Left lung (tissue), 10 donors: ENCODE data around the gene KIF26B. TPM values are rescaled to one million over a fixed set of nuclear protein-coding genes. Genes with fewer than 3 reads are reported as not detected.
"Not testable (repeated sequence)": the region's sequence is repeated elsewhere in the genome, so short reads cannot be mapped to it uniquely, and the experiment has no call there.

Experiments used
- ATAC-seq: fragments of 200-7000 bp; cut with Tn5 transposase; one replicate; pipeline ENCODE4 v1.9.1; 2020; ENCODE audit warnings: moderate library complexity
- DNase-seq, 4 donors: peaks; one replicate each; pipeline ENCODE4 v3.0.0-alpha.2; 2013 to 2020
- H3K27ac ChIP-seq, 2 donors: fragments of 200-600 bp; sonication (generic) in 1 of 2; one replicate each; pipeline versions ENCODE4 v1.5.0 to v1.8.0; 2020 to 2021
- H3K27me3 ChIP-seq, 2 donors: fragments of 200-600 bp; sonication (generic) in 1 of 2; one replicate each; pipeline versions ENCODE4 v1.5.0 to v1.8.0; 2020 to 2021
- H3K36me3 ChIP-seq, 2 donors: fragments of 200-600 bp; sonication (generic) in 1 of 2; one replicate each; pipeline versions ENCODE4 v1.5.0 to v1.8.0; 2020 to 2021
- H3K4me1 ChIP-seq, 2 donors: fragments of 200-600 bp; one replicate each; pipeline ENCODE4 v1.8.0; 2021
- H3K4me3 ChIP-seq, 2 donors: fragments of 200-600 bp; sonication (generic) in 1 of 2; one replicate each; pipeline versions ENCODE4 v1.5.0 to v1.8.0; 2020 to 2021; ENCODE audit warnings: mild to moderate bottlenecking in 1 of 2
- H3K9me3 ChIP-seq, 2 donors: fragments of 200-600 bp; sonication (generic) in 1 of 2; one replicate each; pipeline versions ENCODE4 v1.5.0 to v1.8.0; 2020 to 2021
- intact Hi-C, 2 donors: fragments of 100-400 bp; cut with DNase I; formaldehyde crosslinking; loops; one replicate each; pipeline versions ENCODE4 v1.11.2 to v1.14.2; 2022
- polyA plus RNA-seq, 6 donors: library from polyadenylated mRNA; unstranded; fragments of 120-200 nt; gene quantifications; one replicate each; pipeline ENCODE4 v1.2.1, GENCODE V29; 2013; ENCODE audit not compliant: insufficient read length in 6 of 6
- total RNA-seq, 2 donors: library from RNA; stranded (reverse); fragmentation: NEBNext Ultra II Directional; extraction: Animal tissue kit (Norgen Biotek cat#: 25700); gene quantifications; one replicate each; pipeline ENCODE4 v1.2.1, GENCODE V29; 2021
- TF ChIP-seq, protein P1 (sequence below), 2 donors: fragments of 200-600 bp; sonication (generic) in 1 of 2; IDR thresholded peaks; one replicate each; pipeline versions ENCODE4 v1.5.0 to v1.8.0; 2021; ENCODE audit warnings: antibody characterized with exemption in 2 of 2
- donor health status: DM: no; HTN: yes; CAD: no.
- donor health status: DM: no; HTN: no; CAD: no.

The KIF26B gene
- total and polyA plus RNA-seq, 8 donors, result 3.9 to 28.3 (median 6.5) TPM

- TF ChIP-seq, protein P1, sequence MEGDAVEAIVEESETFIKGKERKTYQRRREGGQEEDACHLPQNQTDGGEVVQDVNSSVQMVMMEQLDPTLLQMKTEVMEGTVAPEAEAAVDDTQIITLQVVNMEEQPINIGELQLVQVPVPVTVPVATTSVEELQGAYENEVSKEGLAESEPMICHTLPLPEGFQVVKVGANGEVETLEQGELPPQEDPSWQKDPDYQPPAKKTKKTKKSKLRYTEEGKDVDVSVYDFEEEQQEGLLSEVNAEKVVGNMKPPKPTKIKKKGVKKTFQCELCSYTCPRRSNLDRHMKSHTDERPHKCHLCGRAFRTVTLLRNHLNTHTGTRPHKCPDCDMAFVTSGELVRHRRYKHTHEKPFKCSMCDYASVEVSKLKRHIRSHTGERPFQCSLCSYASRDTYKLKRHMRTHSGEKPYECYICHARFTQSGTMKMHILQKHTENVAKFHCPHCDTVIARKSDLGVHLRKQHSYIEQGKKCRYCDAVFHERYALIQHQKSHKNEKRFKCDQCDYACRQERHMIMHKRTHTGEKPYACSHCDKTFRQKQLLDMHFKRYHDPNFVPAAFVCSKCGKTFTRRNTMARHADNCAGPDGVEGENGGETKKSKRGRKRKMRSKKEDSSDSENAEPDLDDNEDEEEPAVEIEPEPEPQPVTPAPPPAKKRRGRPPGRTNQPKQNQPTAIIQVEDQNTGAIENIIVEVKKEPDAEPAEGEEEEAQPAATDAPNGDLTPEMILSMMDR (IDR thresholded peaks at IDR 0.05), result no peak
- Histone ChIP-seq H3K36me3 (no peaks in the 10 kb centered on the region), H3K9me3 (no peaks in the 10 kb centered on the region), H3K27ac (no peak overlapping the region), H3K4me1 (no peaks in the 10 kb centered on the region), H3K4me3 (no peak overlapping the region), H3K27me3 (no peaks in the 10 kb centered on the region)
- no peak for DNase-seq
- no peak for ATAC-seq
- intact Hi-C loops, result no loop called here
Measured at GRCh38 chr1:245704341-245704740, 549.6 kb downstream of the KIF26B start.

GRCh38 chr1:245704765-245705164 lies 550.0 kb downstream of the KIF26B start:
- no peak overlapping the region for H3K4me3 ChIP-seq
- no peak overlapping the region for H3K27ac ChIP-seq
- no peaks in the 10 kb centered on the region for H3K36me3 ChIP-seq
- intact Hi-C loops, result no loop called here
- H3K27me3 ChIP-seq, result no peaks in the 10 kb centered on the region
- H3K4me1 ChIP-seq, result no peaks in the 10 kb centered on the region
- no peaks in the 10 kb centered on the region for H3K9me3 ChIP-seq
- TF ChIP-seq, protein P1 (IDR thresholded peaks at IDR 0.05), result no peak
- ATAC-seq (no peak), DNase-seq (no peak)

DNA sequence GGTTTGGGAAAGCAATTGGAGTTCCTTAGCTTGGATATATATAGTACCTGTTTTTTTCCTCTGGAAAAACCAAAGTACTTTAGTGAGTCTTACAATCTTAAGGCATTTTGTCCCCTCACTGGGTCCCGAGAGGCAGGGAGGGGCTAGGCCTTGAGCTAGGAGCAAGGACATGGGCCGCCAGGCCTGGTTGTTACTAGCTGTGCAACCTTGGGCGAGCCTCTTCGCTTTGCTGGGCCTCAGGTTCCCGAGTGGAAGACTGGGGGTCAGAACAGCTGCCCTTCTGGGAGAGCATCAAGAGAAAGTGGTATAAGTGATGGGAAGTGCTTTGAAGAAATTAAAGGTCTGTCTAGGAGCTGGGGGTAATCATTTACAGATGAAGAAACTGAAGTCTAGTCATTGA lies 553.2 kb downstream of the KIF26B start:
- TF ChIP-seq, protein P1 (IDR thresholded peaks at IDR 0.05), result no peak
- Histone ChIP-seq H3K27me3 (no peaks in the 10 kb centered on the region), H3K27ac (no peak overlapping the region), H3K36me3 (no peaks in the 10 kb centered on the region), H3K9me3 (no peaks in the 10 kb centered on the region), H3K4me1 (no peaks in the 10 kb centered on the region), H3K4me3 (no peak overlapping the region)
- ATAC-seq (no peak), DNase-seq (no peak)
- intact Hi-C loops, result no loop called here

DNA sequence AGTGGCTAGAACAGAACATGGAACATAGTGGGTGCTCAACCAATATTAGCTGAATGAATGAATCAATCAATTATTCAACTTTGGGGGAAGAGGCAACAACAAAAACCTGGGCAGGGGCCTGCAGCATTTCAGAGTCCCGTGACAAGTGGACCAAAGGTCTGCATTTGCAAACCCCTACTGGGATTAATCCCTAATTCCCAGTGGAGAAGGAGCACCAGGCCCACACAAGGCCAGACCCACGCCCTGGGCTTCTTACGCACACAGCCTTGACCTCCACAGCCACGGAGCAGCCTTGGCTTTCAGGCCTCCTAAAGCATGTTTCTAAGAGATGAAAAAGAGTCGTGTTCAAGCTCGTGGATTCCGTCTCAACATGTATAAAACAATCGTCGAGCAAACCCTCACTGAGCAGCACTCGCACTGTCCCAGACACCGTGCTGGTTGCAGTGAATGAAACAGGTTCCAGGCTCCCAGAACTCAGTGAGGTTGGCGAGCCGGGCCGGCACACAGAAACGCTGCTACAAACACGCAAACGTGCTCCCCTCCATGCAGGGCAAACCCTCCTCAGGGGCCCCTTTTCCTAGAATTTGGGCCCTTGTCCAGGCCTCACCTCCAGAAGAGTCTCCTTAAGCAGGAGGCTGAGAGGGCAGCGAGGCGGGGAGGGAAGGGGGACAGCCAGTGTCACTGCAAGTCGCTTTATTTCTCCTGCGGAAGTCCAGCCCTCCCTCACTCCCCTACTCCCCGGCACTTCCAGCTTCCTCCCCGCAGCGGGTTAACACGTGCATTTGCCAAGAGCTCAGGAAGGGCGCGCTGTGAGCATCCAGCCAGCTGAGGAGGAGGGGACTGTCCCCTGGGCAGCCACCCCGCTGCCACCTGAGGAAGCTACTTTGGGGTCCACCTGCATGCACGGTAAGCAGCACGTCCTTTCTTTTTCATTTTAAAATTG lies 556.4 kb downstream of the KIF26B start:
- ATAC-seq, result no peak
- TF ChIP-seq, protein P1 (IDR thresholded peaks at IDR 0.05), result no peak
- Histone ChIP-seq H3K27ac (no peak overlapping the region), H3K9me3 (no peaks in the 10 kb centered on the region), H3K4me1 (no peaks in the 10 kb centered on the region), H3K36me3 (no peaks in the 10 kb centered on the region), H3K4me3 (no peak overlapping the region), H3K27me3 (no peaks in the 10 kb centered on the region)
- intact Hi-C loops, result no loop called here
- DNase-seq, result no peak

DNA sequence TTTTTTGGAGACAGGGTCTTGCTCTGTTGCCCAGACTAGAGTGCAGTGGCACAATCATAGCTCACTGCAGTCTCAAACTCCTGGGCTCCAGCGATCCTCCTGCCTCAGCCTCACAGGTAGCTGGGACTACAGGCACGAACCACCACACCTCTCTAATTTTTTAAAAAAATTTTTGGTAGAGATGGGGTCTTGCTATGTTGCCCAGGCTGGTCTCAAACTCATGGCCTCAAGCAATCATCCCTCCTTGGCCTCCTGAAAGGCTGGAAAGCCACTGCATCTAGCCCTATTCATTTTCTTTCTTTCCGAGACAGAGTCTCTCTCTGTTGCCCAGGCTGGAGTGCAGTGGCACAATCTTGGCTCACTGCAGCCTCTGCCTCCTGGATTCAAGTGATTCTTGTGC lies 559.2 kb downstream of the KIF26B start:
- intact Hi-C loops, ATAC-seq, H3K4me3 ChIP-seq, H3K27me3 ChIP-seq, H3K36me3 ChIP-seq, H3K27ac ChIP-seq, H3K9me3 ChIP-seq, H3K4me1 ChIP-seq, DNase-seq: not testable (repeated sequence)
